Measurements from ENCODE around the gene CFAP251. TPM values are rescaled to one million over a fixed set of nuclear protein-coding genes. Genes with fewer than 3 reads are reported as not detected.

The CFAP251 gene
- total RNA-seq, 4 donors from 2014 or later, result 0.66 to 1.9 (median 0.87) TPM

- TF ChIP-seq POLR2AphosphoS5 (IDR thresholded peaks at IDR 0.05), result no peak
- no peak for TF ChIP-seq CTCF (IDR thresholded peaks at IDR 0.05)
- H3K9me3 ChIP-seq, result no peaks in the 10 kb centered on the region
Measured at GRCh38 chr12:121970581-121971300, 52.3 kb downstream of the CFAP251 start.

GRCh38 chr12:121974026-121974985, 55.9 kb downstream of the CFAP251 start:
- Histone ChIP-seq H3K4me3 (no peak overlapping the region), H3K36me3 (no peaks in the 10 kb centered on the region), H3K4me1 (peaks cover 0 to 8% (median 0%) of the 10 kb centered on the region in 4 donors), H3K9me3 (no peaks in the 10 kb centered on the region), H3K27me3 (no peaks in the 10 kb centered on the region), H3K27ac (replicated peaks in 1 of 4) (no peak overlapping the region)
- no peak for TF ChIP-seq POLR2AphosphoS5 (IDR thresholded peaks at IDR 0.05)
- no peak for TF ChIP-seq CTCF (IDR thresholded peaks at IDR 0.05)
- no peak for TF ChIP-seq POLR2A (IDR thresholded peaks at IDR 0.05; ENCODE audit: low read depth)
- no peak for TF ChIP-seq EP300 (IDR thresholded peaks at IDR 0.05)
- WGBS, result 73% methylated on average over 13 of the region's 13 CpGs
- DNase-seq (ENCODE audit: extremely low spot score), result no peak
- intact Hi-C loops (cut with DNase I), result no loop called here

More at GRCh38 chr12:121970581-121971300, 52.3 kb downstream of the CFAP251 start:
- Histone ChIP-seq H3K27me3 (no peaks in the 10 kb centered on the region), H3K4me3 (no peak overlapping the region), H3K36me3 (no peaks in the 10 kb centered on the region), H3K27ac (replicated peaks in 1 of 4) (no peak overlapping the region), H3K4me1 (peaks cover 2 to 9% (median 6%) of the 10 kb centered on the region in 4 donors)
- WGBS, result 75% methylated on average over 6 of the region's 6 CpGs
- DNase-seq (ENCODE audit: extremely low spot score), result no peak
- intact Hi-C loops (cut with DNase I), result no loop called here

GRCh38 chr12:121975021-121975420, 56.6 kb downstream of the CFAP251 start:
- Histone ChIP-seq H3K27me3 (no peaks in the 10 kb centered on the region), H3K27ac (replicated peaks in 1 of 4) (no peak overlapping the region), H3K4me3 (no peak overlapping the region), H3K36me3 (no peaks in the 10 kb centered on the region), H3K9me3 (no peaks in the 10 kb centered on the region), H3K4me1 (peaks cover 0 to 8% (median 0%) of the 10 kb centered on the region in 4 donors)
- intact Hi-C loops (cut with DNase I), result no loop called here
- DNase-seq (ENCODE audit: extremely low spot score), result no peak
- 92% methylated on average over 6 of the region's 6 CpGs for WGBS
- TF ChIP-seq POLR2AphosphoS5 (IDR thresholded peaks at IDR 0.05), result no peak
- no peak for TF ChIP-seq EP300 (IDR thresholded peaks at IDR 0.05)
- no peak for TF ChIP-seq POLR2A (IDR thresholded peaks at IDR 0.05; ENCODE audit: low read depth)
- TF ChIP-seq CTCF (IDR thresholded peaks at IDR 0.05), result no peak

- TF ChIP-seq EP300 (IDR thresholded peaks at IDR 0.05) (no peak), POLR2AphosphoS5 (IDR thresholded peaks at IDR 0.05) (no peak), POLR2A (IDR thresholded peaks at IDR 0.05; ENCODE audit: low read depth) (no peak), CTCF (IDR thresholded peaks at IDR 0.05) (no peak)
- H3K4me1 ChIP-seq, result peaks cover 0 to 4% (median 0%) of the 10 kb centered on the region in 4 donors
- no peaks in the 10 kb centered on the region for H3K36me3 ChIP-seq
- no peak overlapping the region for H3K4me3 ChIP-seq
- H3K27me3 ChIP-seq, result no peaks in the 10 kb centered on the region
- intact Hi-C loops (cut with DNase I), result no loop called here
- H3K9me3 ChIP-seq, result no peaks in the 10 kb centered on the region
- DNase-seq (ENCODE audit: extremely low spot score), result no peak
- WGBS, result 96% methylated on average over 5 of the region's 5 CpGs
- no peak overlapping the region for H3K27ac ChIP-seq (replicated peaks in 1 of 4)
Measured at GRCh38 chr12:121976950-121977349, 58.6 kb downstream of the CFAP251 start.
